H4 (cell line): Measurements from ENCODE around the gene LIAS. TPM values are rescaled to one million over a fixed set of nuclear protein-coding genes. Genes with fewer than 3 reads are reported as not detected.
"Not testable (repeated sequence)": the region's sequence is repeated elsewhere in the genome, so short reads cannot be mapped to it uniquely, and the experiment has no call there.

Experiments used
- DNase-seq: peaks from one replicate; pipeline ENCODE4 v3.0.0-alpha.2; 2015; ENCODE audit warnings: low spot score
- total RNA-seq: library from RNA; depleted of rRNA; stranded (reverse); fragments of >200 nt; shearing (Covaris generic); gene quantifications from 2 replicates; pipeline ENCODE4 v1.2.3, GENCODE V29; 2014

Gene LIAS
- total RNA-seq, 1 experiment from 2014 or later: 16.6 TPM

DNA sequence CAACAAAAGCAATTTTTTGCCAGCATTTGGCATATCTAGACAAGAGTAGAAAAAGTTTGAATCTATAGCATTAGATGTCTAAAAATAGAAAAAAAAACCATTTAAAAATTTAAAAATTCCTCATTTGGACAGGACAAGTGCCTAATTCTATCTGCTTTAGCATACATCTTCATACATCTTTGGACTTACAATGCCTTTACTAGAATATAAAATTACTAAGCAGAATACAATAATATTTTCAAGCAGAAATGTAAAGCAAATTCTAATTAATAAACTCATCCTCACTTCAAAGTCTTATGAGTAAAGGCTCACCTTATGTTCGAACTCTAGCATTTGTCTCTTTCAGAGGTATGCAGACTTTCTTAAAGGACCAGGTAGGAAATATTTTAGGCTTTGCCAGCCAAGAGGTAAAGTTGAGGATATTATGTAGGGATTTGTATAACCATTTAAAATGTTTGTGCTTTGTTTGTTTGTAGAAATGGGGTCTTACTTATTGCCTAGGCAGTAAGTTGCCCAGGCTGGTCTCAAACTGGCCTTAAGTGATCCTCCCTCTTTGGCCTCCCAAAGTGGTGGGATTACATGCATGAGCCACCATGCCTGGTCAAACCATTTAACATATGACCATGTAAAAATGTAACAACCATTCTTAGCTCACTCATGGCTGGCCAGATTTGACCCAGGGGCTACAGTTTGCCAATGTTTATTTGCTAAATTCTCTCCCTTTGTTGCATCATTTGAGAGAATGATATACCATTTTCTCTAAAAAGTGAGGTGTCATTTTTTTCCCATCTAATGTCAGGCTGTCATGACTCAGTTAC, 39.3 kb downstream of the LIAS start:
- DNase-seq: no peak

- no peak for DNase-seq
Measured at GRCh38 chr4:39498727-39499020, 39.8 kb downstream of the LIAS start.

- no peak for DNase-seq
Measured at GRCh38 chr4:39502019-39502663, 43.3 kb downstream of the LIAS start.

DNA sequence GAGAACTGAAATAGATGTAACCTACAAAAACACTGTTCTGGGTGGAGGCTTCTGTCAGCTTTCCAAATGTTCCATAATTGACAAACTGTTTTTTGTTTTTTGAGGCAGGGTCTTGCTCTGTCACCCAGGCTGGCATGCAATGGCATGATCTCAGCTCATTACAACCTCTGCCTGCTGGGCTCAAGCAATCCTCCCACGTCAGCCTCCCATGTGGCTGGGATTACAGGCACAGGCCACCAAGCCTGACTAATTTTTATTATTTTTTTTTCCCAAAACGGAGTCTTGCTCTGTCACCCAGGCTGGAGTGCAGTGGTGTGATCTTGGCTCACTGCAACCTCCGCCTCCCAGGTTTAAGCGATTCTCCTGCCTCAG, 43.8 kb downstream of the LIAS start:
- not testable (repeated sequence) for DNase-seq

- no peak for DNase-seq
Measured at GRCh38 chr4:39504538-39504937, 45.7 kb downstream of the LIAS start.

GRCh38 chr4:39505581-39505980, 46.7 kb downstream of the LIAS start:
- DNase-seq: no peak

GRCh38 chr4:39510348-39510929, 51.6 kb downstream of the LIAS start:
- DNase-seq: no peak

DNA sequence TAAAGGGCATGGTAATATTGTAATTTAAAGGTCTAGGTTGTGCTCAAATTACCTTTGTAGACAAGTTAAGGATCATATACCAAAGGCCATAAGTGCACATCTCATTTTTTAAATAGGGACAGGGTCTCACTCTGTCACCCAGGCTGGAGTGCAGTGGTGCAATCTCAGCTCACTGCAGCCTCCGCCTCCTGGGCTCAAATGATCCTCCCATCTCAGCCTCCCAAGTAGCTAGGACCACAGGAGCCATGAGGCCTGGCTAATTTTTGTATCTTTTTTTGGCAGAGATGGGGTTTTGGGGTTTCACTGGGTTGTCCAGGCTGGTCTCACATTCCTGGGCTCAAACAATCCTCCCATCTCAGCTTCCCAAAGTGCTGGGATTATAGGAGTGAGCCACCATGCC, 55.4 kb downstream of the LIAS start:
- DNase-seq: not testable (repeated sequence)

DNA sequence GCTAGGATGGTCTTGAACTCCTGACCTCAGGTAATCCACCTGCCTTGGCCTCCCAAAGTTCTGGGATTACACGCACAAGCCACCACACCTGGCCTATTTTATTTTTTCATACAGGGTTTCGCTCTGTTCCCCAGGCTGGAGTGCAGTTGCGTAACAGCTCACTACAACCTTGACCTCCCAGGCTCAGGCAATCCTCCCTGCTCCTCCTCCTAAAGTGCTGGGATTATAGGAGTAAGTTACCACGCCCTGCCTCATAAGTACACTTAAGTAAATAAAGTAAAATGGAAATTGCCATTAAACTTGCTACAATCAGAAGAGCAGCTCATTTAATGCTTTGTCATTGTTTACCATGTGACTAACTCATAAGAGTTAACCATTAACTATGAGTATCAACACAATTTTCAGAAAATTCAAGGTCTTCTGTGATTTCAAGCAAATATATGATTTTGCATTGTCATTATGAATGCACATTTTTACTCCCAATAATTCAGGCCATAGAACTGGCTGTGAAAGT, 56.1 kb downstream of the LIAS start:
- DNase-seq: peak; percentile 91

DNA sequence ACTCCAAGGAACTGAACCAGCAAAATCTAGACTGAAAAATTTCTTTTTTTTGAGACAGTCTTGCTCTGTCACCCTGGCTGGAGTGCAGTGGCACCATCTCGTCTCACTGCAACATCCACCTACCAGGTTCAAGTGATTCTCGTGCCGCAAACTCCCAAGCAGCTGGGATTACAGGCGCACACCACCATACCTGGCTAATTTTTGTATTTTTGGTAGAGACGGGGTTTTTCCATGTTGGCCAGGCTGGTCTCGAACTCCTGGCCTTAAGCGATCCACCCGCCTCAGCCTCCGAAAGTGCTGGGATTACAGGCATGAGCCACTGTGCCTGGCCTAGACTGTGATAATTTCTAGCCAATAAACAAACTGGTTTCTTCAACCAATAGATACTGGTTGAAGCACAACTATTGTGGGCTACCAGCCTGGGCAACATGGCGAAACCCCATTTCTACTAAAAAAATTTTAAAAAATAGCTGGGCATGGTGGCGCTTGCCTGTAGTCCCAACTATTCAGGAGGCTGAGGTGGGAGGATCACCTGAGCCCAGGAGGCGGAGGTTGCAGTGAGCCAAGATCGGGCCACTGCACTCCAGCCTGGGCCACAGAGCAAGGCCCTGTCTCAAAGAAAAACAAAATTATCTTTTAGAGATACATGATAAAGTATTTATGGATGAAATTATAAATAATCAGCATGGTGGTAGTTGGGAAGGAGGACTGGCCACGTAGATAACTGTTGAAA, 57.0 kb downstream of the LIAS start:
- not testable (repeated sequence) for DNase-seq

- no peak for DNase-seq
Measured at GRCh38 chr4:39516407-39516966, 57.6 kb downstream of the LIAS start.

DNA sequence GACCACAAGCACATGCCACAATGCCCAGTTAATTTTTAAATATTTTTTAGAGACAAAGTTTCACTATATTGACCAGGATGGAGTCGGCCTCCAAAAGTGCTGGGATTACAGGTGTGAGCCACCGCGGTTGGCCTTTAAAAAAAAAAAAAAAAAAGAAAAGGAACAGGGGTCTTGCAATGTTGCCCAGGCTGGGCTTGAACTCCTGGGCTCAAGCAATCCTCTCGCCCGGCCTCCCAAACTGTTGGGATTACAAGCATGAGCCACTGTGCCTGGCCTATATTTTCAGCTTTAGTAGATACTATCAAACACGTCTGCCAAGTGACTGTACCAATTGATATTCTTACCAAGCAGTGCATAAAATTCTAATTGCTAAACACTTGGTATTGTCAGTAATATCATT, 59.6 kb downstream of the LIAS start:
- no peak for DNase-seq

- DNase-seq: no peak
Measured at GRCh38 chr4:39521253-39521919, 62.5 kb downstream of the LIAS start.

- no peak for DNase-seq
Measured at GRCh38 chr4:39522068-39522467, 63.2 kb downstream of the LIAS start.

- no peak for DNase-seq
Measured at GRCh38 chr4:39524161-39524957, 65.5 kb downstream of the LIAS start.

DNA sequence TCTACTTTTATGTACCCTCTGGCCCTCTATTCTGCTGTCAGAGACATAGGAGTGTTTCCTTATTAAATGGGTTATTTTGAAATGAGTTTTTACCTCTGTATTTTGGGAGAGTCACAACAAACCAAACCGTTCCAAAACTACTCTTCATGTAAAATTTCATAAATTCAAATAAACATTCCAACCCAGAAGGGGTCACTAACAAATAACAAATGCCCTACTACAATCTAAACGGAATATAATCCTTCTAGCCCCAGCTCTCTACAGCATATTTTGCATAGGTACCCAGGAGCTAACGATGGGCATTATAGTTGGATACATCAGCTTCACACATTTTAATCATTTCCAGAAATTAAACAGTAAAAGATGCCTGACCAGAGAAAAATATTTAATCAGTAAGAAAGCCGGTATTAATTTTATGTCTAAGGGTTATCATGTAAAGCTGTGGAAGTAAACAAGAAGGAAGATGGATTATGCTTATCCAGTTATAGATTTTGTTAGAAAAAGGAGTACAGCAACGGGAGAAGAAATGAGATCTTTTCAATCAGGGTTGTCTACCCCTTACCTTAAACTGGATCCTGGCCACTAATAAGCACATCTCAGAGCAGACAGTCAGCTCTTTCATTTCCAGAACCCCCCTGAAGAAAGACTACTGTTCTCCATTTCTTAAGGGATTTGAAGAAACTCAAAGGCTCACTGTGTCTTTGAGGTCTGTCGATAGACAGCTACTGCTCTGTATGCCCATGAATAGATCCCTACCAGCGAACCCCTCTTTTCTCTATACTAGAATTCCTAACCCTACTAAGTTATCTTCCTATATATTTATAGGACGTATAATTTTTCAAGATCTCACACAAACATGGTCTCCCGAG, 67.2 kb downstream of the LIAS start:
- no peak for DNase-seq

DNA sequence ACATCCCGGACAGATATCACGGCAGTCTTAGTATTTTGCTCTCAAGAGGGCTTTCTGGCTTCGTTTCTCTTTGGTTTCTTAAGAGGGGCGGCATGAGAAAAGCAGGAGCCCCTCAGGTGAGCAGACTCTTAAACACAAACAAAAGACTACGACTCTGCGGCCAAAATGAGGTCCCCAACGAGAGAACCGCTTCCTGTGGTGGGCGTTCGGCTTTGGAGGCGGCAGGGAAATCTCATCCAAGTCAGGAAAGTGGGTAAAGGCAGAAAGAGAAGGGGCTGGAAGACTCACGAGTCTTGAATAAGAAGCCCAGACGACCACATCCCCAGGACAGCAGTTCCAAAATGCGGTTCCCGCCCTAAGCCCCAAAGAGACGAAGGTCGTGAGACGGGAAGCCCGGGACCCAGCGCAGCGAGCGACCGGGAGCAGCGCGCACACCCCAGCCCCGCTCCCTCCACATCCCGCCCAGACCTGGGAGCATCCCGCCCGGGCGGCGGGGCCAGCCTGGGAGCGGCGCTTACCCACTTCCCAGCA, 68.0 kb downstream of the LIAS start:
- peak; percentile 6 for DNase-seq

- DNase-seq: peak; percentile 98
Measured at GRCh38 chr4:39527296-39528060, 68.6 kb downstream of the LIAS start, which contains the start of gene UGDH. Gene UGDH (minus strand): TSS chr4:39527439. CDS start chr4:39521512, 5,927 bp downstream.
